Smooth muscle cell of trachea (primary cell): ENCODE results near the gene NEK11. TPM values are rescaled to one million over a fixed set of nuclear protein-coding genes. Genes with fewer than 3 reads are reported as not detected.

Experiments
- total RNA-seq: library from RNA; depleted of rRNA; stranded (reverse); fragments of >200 nt; gene quantifications from 2 replicates; pipeline ENCODE4 v1.2.1, GENCODE V29; 2014

Gene NEK11, protein sequence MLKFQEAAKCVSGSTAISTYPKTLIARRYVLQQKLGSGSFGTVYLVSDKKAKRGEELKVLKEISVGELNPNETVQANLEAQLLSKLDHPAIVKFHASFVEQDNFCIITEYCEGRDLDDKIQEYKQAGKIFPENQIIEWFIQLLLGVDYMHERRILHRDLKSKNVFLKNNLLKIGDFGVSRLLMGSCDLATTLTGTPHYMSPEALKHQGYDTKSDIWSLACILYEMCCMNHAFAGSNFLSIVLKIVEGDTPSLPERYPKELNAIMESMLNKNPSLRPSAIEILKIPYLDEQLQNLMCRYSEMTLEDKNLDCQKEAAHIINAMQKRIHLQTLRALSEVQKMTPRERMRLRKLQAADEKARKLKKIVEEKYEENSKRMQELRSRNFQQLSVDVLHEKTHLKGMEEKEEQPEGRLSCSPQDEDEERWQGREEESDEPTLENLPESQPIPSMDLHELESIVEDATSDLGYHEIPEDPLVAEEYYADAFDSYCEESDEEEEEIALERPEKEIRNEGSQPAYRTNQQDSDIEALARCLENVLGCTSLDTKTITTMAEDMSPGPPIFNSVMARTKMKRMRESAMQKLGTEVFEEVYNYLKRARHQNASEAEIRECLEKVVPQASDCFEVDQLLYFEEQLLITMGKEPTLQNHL
- total RNA-seq: 7.1 and 11.6 TPM in 2 replicates

DNA sequence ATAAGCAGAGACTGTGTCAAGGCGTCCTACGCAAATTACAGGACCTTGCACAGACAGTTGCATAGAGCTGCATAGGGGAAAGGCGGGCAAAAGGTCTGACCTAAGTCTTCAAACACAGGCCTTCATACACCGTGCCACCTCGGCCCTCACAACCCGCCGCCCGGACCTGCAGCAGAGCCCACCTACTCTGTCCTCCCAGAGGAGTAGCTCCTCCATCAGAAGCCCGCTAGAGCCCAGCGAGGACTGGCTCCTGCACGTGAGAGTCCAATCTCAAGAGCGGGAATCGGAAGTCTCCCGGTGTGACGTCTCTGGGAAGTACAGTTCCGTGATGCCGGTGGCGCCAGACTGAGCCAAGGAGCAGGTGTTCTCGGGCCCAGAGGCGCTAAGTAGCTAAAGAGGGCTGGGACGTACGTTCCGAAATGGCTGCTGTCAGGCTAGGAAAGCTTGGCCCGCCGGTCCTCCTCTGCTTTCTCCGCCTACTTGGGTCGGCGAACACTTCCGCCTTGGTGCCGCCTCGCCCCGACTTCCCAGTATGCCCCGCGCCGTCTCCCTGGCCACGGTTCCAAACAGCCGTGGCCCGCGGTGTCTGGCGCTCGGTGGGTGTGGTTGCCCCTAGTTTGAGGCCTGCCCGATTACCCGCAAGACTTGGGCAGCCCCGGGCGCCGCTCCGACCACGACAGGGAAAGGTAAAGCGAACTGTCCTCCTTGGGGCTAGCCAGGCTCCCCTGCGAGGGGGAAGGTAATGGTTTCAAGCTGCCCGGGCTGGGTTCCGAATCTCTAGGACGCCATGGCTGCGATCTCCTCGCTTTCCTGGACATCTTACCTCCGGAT, at the start of gene NEK11, which contains the start of gene ASTE1:
Gene NEK11, plus strand, starts transcription at position 557 of the 831 bp plus-strand sequence. CDS start 2,832 bp downstream, outside the sequence.
Gene ASTE1, minus strand, starts transcription at position 505 of the 831 bp plus-strand sequence. CDS start 1,519 bp downstream, outside the sequence.

DNA sequence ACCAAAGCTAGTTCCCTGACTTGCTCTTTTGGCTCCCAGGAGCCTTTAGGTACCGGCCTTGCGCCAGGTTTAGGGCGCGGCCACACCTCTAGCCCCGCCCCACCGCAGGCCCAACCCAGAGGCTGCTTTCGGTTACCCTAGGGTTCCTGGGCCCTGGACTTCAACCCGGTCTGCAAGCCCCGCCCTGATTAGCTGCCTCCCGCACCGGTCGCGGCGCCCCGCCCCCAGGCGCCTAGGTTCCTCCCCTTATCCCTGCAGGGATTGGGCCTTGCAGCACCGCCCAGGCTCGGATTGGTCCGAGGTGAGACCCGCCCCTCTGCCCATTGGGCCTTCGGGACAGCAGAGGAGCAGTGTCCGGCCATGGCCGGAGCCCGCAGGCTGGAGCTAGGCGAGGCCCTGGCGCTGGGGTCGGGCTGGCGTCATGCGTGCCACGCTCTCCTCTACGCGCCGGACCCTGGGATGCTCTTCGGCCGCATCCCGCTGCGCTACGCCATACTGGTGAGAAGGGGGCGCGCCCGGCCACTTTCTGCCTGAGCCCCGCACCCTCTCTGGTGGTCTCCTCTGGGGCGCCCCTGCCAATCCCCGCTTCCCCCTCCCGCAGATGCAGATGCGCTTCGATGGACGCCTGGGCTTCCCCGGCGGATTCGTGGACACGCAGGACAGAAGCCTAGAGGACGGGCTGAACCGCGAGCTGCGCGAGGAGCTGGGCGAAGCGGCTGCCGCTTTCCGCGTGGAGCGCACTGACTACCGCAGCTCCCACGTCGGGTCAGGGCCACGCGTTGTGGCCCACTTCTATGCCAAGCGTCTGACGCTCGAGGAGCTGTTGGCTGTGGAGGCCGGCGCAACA, 355.0 kb downstream of the NEK11 start, which contains the start of gene NUDT16:
Gene NUDT16, plus strand, starts transcription at position 330 of the 847 bp plus-strand sequence. Its CDS starts 31 bp downstream, at position 361.

Other genes starting within 250 kb of the NEK11 start
- gene ATP2C1, start 132.8 kb upstream of the NEK11 start, total RNA-seq: 116 and 137 TPM in 2 replicates
- gene ASTE1, start 52 bp upstream of the NEK11 start, total RNA-seq: 7.7 and 8.6 TPM in 2 replicates